Gastroesophageal sphincter (tissue), 3 donors: ENCODE results near the gene RNF224.

ENCODE experiments used
- EP300 ChIP-seq: sonication (generic); formaldehyde crosslinking; IDR thresholded peaks from one replicate; pipeline ENCODE4 v1.6.1; 2017; ENCODE audit warnings: antibody characterized with exemption, mild to moderate bottlenecking
- POLR2AphosphoS5 ChIP-seq: sonication (generic); formaldehyde crosslinking; IDR thresholded peaks from one replicate; pipeline ENCODE4 v1.6.1; 2017; ENCODE audit warnings: antibody characterized with exemption
- TF ChIP-seq, protein P1 (sequence below), 4 experiments: fragments of 200-600 bp in 2 of 4; fragments of 450-650 bp in 2 of 4; sonication (generic) in 1 of 4; IDR thresholded peaks; one replicate each; pipeline ENCODE4 v1.5.1; 2017 to 2019; ENCODE audit warnings: antibody characterized with exemption in 4 of 4, mild to moderate bottlenecking in 2 of 4, moderate library complexity in 2 of 4

DNA sequence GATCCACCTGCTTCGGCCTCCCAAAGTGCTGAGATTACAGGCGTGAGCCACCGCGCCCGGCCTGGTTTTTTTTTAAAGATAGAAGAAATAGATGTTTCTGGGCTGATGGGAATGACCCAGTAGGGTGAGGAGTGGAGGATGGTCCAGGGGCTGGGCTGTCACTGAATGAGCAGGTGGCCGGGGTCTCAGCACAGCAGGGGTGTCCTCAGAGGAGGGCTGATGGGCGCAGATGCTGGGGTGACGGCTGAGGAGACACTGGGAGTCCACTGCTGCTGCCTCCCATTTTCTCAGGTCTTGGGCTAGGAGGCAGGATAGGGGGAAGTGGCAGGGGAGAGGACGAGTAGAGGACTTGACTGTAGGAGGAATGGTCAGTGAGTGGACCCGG, 47.9 kb downstream of the RNF224 start:
- TF ChIP-seq POLR2AphosphoS5 (no peak), EP300 (no peak)
- TF ChIP-seq, protein P1, sequence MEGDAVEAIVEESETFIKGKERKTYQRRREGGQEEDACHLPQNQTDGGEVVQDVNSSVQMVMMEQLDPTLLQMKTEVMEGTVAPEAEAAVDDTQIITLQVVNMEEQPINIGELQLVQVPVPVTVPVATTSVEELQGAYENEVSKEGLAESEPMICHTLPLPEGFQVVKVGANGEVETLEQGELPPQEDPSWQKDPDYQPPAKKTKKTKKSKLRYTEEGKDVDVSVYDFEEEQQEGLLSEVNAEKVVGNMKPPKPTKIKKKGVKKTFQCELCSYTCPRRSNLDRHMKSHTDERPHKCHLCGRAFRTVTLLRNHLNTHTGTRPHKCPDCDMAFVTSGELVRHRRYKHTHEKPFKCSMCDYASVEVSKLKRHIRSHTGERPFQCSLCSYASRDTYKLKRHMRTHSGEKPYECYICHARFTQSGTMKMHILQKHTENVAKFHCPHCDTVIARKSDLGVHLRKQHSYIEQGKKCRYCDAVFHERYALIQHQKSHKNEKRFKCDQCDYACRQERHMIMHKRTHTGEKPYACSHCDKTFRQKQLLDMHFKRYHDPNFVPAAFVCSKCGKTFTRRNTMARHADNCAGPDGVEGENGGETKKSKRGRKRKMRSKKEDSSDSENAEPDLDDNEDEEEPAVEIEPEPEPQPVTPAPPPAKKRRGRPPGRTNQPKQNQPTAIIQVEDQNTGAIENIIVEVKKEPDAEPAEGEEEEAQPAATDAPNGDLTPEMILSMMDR (IDR thresholded peaks at IDR 0.05), result no peak
